HG02798 (cell line): ENCODE measurements around the gene OTX1.

Experiments
- ATAC-seq: cut with Tn5 transposase; IDR thresholded peaks from one replicate; pipeline ENCODE4 v1.9.1; 2021; ENCODE audit warnings: mild to moderate bottlenecking; ENCODE audit not compliant: unreplicated experiment, poor library complexity

OTX1 gene

GRCh38 chr2:63104482-63104881 lies 53.9 kb downstream of the OTX1 start:
- ATAC-seq = no peak
